Measurements from ENCODE around the gene ZNF525. TPM values are rescaled to one million over a fixed set of nuclear protein-coding genes. Genes with fewer than 3 reads are reported as not detected.
A peak's percentile ranks its signal among the peaks of the same experiment; 100 is the strongest.

ZNF525 gene
- total and polyA plus RNA-seq, 2 of the 13 experiments (the other 11 are each of a cell fraction or from before 2014, with no cell fraction given) = 3.4 to 8.7 TPM

GRCh38 chr19:53431399-53432087, 66.0 kb downstream of the ZNF525 start, which contains the start of gene ZNF761 (continued):
- TF ChIP-seq ARID4A (CRISPR knock-in tag; IDR thresholded peaks at IDR 0.05; ENCODE audit: borderline replicate concordance) (peak; percentile 86; the same call in 1 of the 2 replicates), GLI4 (CRISPR knock-in tag; IDR thresholded peaks at IDR 0.05; ENCODE audit: borderline replicate concordance) (peak; percentile 62; the same call in 1 of the 2 replicates), ZNF367 (CRISPR knock-in tag; IDR thresholded peaks at IDR 0.05; ENCODE audit: borderline replicate concordance) (no peak), HNF4G (IDR thresholded peaks at IDR 0.05; ENCODE audit: borderline replicate concordance, low read depth, low read length) (no peak), HNF4G (CRISPR knock-in tag; IDR thresholded peaks at IDR 0.05; ENCODE audit: borderline replicate concordance, low read depth) (peak; percentile 42; the same call in 1 of the 2 replicates), ZNF557 (CRISPR knock-in tag; IDR thresholded peaks at IDR 0.05) (no peak), GFI1 (CRISPR knock-in tag; IDR thresholded peaks at IDR 0.05; ENCODE audit: borderline replicate concordance) (peak; percentile 29; the same call in 1 of the 2 replicates), ZNF749 (CRISPR knock-in tag; IDR thresholded peaks at IDR 0.05; ENCODE audit: borderline replicate concordance) (peak; percentile 37; the same call in 1 of the 2 replicates), PBX3 (CRISPR knock-in tag; IDR thresholded peaks at IDR 0.05; ENCODE audit: borderline replicate concordance) (no peak), ZFY (CRISPR knock-in tag; IDR thresholded peaks at IDR 0.05) (peak; percentile 54), ZNF350 (CRISPR knock-in tag; IDR thresholded peaks at IDR 0.05; ENCODE audit: borderline replicate concordance, low read depth) (peak; percentile 47; the same call in 1 of the 2 replicates), ZNF530 (CRISPR knock-in tag; IDR thresholded peaks at IDR 0.05; ENCODE audit: low read depth) (no peak), KLF9 (CRISPR knock-in tag; IDR thresholded peaks at IDR 0.05; ENCODE audit: low read depth) (no peak), FOSL2 (CRISPR knock-in tag; IDR thresholded peaks at IDR 0.05) (no peak), IKZF4 (CRISPR knock-in tag; IDR thresholded peaks at IDR 0.05; ENCODE audit: borderline replicate concordance, low read depth, not compliant biosample characterization) (peak; percentile 50), PATZ1 (CRISPR knock-in tag; IDR thresholded peaks at IDR 0.05) (peak; percentile 72), ZMYM3 (CRISPR knock-in tag; IDR thresholded peaks at IDR 0.05) (no peak), ZNF691 (CRISPR knock-in tag; IDR thresholded peaks at IDR 0.05; ENCODE audit: borderline replicate concordance, low read depth) (no peak), BATF2 (CRISPR knock-in tag; IDR thresholded peaks at IDR 0.05) (no peak), CEBPB (IDR thresholded peaks at IDR 0.05; ENCODE audit: borderline replicate concordance, low read depth, low read length) (no peak)

All from HepG2 (cell line).